Measurements from ENCODE around the gene LMTK3.

The LMTK3 gene

DNA sequence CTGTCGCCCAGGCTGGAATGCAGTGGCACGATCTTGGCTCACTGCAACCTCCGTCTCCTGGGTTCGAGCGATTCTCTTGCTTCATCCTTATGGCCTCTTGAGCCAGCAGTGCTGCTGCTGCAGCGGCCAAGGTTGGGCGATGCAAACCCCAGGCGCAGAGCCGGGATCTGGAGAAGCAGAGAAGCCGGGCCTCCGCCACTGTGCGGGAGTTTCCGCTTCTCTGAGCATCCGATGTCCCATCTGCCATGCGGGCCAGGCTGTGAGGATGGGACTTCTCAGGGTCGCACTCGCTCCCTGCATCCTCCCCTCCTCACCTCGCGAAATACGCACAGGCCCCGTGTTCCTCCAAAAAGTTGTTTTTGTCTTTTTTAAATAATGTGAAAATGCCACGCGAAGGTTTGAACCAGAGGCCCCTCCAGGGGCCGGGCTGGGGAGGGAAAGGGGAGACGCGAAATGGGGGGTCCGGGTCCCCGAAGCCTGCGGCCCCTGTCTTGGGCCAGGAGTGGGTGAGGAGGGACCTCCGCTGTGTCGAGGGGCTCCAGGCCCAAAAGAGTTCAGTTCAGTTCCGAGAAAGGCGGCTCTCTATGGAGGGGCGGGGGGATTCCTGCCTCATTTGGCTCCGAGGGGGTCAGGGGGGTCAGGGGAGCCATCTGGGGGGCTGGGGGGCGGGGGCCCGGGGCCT is 26.6 kb downstream of the LMTK3 start:
- no peak for DNase-seq

DNA sequence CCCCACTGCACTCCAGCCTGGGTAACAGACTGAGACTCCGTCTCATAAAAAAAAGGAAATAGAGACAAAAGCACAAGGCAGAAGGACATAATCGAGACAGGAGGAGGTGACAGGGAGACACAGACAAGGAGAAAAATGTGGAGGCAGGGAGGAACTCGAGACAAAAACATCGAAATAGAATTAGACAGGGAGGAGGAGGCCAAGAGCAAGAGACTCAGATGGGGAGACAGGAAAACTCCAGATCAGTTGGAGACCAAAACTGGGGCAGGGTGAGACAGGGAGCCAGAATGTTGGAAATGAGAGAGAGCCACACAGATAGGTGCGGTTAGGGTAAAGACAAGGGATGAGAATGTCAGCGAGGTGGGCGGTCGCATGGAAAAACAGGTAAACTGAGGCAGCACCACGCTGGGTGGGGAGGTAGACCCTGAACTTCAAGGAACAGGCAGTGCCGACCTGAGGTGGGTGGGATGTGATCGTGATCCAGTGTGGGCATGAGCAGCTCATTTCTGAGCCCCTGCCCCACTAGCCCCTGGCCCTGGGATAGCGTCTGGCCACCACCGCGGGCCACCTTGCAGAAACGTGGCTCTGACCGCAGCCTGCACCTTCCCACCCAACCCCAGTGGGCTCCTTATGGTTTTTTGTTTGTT is 27.3 kb downstream of the LMTK3 start:
- no peak for DNase-seq

DNA sequence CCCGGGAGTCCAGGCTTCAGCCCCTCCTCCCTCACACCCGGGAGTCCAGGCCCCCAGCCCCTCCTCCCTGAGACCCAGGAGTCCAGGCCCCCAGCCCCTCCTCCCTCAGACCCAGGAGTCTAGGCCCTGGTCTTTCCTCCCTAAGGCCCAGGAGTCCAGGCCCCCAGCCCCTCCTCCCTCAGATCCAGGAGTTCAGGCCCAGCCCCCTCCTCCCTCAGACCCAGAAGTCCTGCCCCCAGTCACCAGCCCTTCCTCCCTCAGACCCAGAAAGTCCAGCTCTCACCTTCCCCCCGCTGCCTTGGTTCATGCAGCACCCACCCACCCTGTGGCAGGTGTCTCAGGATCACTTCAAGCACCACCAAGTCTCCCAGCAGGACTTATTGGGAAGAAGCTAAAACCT is 28.3 kb downstream of the LMTK3 start:
- no peak for DNase-seq

DNA sequence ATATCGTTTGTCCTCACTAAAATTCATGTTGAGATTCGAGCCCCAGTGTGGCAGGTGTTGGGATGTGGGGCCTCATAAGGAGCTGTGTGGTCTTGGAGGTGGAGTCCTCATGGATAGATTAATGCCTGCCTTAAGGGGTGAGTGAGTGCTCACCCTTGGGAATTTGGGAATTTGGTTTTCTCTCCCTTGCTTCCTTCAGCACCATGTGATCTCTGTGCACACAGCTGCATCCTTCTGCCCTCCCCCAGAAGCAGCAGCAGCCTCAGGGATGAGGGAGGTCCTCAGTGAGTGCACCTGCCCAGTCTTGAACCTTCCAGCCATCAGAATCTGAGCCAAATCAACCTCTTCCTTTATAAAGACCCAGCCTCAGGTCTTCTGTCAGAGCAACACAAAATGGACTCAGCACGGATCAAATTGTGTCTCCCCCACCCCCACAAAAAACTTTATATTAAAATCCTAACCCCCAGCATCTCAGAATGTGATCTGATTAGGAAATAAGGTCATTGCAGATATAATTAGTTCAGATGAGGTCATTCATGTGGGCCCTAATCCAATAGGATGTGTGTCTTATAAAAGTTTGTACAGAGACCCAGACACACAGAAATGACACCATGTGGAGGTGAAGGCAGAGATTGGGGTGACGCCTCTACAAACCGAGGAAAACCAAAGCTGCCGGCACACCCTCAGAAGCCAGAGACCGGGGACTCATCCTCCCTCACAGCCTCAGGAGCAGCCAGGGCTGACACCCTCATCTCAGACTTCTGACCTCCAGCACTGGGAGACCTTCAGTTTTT is 29.6 kb downstream of the LMTK3 start:
- no peak for DNase-seq

DNA sequence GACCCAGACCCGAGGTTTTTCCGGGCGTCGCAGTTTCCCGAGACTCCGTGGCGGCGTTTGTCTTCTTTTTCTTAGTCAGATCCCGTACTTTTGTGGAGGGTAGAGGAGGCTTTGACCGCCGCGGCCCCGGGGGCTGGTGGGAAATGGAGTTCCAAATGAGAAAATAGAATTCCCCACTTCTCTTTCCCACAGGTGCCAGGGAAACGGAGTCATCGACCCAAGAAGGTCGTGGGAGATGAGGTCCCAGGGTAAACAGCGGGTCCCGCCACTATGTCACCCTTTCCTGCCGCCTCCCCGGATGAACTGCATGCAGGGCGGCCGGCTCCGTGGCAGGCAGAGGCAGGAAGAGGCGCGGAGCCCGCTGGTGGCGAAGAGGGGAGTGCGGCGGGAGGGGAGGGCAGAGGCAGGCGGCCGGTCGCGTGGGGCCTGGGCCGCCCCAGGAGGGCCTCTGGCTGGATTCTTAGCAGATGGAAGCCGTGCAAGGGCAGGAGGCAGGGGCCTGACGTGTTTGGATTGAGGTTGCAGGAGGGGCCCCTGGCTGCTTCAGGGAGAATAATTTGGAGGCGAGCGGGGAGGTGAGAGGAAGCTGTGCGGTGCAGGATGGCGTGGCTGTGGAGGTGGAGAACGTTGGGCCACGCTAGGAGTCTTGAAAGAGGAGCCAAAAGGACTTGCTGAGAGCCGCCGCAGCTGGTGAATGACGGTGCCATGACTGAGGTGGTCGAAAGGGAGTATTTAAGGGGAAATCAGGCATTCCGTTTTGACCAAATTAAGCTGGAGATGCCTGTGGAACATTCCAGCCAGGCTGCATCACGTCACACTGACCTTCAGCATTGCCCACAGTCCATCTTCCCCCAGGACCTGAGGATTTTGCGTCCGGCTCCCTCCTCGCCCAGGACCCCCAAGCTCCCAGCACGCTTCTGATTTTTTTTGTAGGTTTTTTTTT is 30.8 kb downstream of the LMTK3 start:
- DNase-seq = peak in 3 of 4 experiments; percentile 28 to 58 (median 41)

DNA sequence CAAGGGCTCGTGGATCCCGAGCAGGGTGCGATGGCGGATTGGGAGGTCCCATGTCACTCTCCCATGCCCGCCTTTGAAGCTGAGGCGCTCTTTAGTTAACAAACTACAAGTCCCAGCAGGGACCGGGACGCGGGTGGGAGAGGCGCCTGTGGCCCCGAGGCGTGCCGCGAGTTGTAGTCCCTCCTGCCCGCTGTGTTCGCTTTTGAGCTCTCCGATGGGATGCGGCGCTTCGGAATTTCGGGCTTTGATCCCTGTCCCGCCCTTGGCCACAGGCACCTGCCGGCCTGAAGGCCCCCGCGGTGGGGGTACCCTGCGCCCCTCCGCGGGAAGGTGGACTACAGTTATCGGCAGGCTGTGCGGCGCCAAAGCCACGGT is 31.5 kb downstream of the LMTK3 start:
- DNase-seq = peak in 1 of 4 experiments; percentile 10

DNA sequence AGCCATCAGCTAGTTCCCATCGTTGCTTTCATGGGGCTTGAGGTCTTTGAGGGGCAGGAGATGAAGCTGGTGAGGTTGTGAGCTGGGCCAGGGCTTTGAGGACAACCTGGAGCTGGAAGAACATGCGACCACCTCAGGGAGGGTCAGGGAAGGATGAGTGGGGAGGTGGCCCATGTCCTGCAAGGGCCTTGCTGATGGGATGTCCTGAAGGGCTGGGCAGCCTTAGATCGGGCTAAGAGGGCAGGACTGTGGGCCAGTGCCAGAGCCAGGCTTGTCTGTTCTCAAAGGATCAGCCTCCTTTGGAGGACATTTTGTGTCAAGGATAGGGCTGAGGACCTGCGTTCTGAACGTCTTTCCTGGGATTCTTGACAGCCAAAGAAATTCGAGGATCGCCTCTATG is 31.9 kb downstream of the LMTK3 start:
- DNase-seq = no peak

DNA sequence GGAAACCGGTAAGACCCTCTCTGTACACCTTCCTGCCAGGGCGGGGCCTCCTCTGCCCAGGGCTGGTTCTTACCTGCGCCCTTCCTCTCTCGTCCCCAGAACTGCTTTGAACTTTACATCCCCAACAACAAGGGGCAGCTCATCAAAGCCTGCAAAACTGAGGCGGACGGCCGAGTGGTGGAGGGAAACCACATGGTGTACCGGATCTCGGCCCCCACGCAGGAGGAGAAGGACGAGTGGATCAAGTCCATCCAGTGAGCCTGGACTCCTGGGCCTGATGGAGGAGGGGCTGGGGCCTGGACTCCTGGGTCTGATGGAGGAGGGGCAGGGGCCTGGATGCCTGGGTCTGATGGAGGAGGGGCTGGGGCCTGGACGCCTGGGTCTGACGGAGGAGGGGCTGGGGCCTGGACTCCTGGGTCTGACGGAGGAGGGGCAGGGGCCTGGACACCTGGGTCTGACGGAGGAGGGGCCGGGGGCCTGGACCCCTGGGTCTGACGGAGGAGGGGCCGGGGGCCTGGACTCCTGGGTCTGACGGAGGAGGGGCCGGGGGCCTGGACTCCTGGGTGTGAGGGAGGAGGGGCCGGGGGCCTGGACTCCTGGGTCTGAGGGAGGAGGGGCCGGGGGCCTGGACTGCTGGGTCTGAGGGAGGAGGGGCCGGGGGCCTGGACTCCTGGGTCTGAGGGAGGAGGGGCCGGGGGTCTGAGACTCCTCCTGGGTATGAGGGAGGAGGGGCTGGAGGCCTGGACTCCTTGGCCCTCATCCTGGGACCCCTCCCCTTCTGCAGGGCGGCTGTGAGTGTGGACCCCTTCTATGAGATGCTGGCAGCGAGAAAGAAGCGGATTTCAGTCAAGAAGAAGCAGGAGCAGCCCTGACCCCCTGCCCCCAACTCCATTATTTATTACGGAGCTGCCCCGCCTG is 33.0 kb downstream of the LMTK3 start:
- no peak for DNase-seq

DNA sequence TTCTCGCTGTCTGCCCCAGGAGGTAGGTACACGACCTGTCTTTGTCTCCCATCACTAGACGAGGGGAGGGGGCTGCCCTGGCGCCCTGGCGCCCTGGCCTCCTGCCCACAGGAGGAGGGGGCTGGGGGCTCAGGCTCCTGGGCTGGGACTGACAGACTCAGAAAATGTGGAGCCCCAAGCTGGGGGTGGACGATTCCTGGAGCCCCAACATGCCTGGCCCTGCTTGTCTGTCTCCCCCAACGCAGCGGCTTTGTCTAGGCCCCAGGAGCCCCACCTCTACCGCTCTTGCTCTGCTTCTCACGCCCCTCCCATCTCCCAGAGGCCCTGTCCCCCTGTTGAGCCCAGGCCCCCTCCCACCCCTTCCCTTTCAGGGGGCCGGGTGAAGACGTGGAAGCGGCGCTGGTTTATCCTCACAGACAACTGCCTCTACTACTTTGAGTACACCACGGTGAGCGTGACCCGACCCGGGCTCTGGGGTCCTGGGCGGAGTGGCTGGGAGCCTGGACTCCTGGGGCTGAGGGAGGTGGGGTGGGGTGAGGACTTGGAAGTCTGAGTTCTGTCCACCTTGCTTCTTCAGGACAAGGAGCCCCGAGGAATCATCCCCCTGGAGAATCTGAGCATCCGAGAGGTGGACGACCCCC is 33.8 kb downstream of the LMTK3 start:
- no peak for DNase-seq

DNA sequence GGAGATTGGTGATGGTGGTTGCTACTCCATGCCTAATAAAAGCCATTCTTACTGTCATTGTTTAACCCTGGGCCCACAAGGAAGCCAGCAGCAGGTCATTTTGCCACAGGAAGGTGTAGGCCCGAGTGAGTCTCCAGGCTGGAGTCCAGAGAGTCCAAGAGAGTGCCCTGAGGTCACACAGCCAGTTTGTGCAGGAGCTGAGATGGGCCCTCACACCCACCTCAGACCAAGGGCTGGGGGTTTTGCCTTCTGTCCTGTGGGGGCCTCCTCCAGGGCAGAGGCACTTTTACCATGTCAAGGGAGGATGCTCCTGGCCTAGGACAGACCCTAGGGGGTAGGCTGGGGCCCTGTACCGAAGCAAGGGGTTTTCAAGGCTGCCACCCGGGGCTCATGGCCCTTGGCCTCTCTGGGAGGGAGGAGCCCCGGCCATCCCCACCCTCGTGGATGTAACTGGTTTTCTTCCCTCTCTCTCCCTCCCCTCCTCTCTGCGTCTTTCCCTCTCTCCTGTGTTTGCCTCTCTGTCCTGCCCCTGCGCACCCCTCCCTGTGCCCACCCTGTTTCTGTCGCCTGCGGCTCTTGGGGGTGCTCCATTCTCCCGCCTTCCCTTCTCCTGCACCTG is 34.5 kb downstream of the LMTK3 start:
- no peak for DNase-seq

DNA sequence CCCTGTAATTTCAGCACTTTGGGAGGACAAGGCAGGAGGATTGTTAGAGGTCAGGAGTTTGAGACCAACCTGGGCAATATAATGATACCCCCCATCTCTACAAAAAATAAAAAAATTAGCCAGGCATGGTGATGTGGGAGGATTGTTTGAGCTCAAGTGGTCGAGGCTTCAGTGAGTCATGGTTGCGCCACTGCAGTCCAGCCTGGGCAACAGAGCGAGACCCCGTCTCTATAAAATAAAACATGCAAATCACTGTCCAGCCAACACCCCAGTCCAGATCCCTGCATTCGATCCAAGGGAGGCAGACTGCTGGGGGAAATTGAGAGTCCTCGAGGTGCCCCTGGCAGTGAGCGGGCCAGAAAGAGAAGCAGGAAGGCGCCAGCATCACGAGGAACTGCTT is 35.5 kb downstream of the LMTK3 start:
- DNase-seq = no peak

DNA sequence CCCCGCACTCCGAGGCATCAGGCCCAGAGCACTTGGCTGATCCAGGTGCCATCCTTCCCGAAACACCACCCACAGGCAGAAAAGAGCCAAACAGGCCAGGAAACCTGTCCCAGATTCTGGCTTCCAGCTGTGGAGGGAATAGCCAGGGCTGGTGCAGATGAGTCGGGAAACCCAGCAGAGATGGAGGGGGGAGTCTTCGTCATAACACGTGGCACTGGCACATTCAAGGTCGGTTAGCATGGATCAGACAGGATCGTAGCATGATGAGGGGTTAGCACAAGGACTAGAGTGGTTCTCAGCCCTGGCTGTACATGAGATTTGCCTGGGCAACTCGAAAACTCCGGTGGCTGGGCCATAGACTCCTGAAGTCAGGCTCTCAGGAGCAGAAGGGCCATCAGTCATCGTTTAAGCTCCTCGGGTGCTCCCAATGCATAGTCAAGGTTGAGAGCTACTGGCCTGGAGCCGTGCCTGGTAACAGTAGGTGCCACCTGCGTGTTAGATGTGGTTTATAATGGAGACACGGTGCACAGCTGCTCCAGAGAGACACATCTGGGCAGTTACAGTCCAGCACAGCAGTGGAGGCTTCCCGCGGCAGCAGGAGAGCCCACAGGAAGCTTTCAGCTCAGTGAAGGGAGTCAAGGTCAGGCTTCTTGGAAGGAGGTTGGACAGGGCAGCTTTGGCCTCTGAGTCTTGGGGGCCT is 36.1 kb downstream of the LMTK3 start:
- DNase-seq = no peak

DNA sequence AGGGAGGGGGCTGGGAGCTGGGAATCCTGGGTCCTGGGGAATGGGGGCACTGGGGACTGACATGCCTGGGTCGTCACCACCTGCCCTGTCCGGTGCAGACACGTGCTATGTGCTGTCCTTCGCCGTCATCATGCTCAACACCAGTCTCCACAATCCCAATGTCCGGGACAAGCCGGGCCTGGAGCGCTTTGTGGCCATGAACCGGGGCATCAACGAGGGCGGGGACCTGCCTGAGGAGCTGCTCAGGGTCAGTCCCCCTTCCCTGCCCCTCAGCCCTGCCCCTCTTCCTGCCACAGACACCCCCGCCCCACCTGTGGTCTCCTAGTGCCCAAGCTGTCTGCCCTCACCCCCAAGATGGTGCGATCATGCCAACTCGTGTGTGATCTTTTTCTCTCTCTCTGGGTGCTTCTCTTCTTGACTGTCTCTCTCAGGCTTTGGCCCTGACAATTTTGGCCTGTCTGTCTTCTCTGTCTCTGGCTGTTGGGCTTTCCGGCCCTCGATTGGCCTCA is 37.5 kb downstream of the LMTK3 start:
- no peak for DNase-seq

DNA sequence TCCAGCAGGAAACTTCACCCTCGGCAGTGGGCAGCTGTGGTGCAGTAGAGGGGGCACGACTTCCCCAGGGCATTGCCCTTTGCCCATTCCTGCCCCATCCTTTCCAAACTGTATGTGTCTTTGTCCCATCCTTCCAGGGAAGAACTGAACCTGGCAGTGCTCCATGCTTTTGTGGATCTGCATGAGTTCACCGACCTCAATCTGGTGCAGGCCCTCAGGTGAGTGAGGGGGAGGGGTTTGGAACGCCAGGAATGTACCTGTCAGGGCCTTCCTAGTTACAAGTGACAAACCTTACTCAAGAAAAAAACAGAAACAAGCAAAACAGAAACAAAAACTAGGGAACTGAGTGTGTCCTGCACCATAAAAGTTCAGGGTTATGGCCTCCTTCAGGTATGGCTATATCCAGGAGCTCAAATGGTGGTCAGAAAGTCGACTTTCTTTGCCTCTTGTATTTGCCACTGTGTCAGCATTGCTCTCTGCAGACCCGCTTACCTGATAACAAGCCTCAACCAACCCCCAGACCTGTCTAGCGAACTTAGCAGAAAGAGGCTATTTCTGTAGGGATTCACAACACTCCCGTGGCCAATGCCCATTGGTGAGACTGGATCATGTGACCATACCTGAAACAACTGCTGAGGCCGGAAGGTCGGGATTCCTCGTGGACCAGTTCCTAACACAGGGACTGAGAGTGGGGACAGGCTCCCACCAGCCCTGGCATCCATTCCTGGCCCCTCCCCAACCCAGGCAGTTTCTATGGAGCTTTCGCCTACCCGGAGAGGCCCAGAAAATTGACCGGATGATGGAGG is 38.3 kb downstream of the LMTK3 start:
- no peak for DNase-seq

DNA sequence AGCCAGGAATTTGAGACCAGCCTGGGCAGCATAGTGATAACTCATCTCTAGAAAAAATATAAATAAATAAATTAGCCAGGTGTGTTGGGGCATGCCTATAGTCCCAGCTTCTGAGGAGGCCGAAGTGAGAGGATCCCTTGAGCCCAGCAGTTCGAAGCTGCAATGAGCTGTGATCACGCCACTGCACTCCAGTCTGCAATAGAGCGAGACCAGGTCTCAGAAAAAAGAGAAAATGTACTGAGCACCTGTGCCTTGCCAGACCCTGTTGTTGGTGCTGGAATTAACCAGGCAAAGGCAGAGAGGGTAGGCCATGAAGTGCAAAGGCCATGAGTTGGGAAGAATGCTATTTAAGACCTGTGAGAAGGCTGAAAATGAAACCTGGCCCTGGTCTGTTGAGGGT is 39.8 kb downstream of the LMTK3 start:
- no peak for DNase-seq

DNA sequence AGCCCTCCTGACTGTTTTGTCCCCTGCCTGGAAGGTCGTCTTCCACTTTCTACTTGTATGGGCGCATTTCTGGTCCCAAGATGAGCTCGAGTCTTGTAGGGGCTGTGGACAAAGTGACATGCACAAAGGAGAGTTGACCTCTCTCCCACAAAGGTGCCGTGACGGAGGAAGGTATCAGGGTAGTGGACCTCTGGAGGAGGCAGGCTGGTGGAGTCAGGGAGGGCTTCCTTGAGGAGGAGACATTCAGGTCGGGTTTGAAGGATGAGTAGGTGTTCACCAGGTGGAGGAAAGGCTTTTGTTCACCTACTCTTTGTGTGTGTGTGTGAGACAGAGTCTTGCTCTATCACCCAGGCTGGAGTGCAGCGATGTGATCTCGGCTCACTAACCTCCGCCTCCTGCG is 40.8 kb downstream of the LMTK3 start:
- no peak for DNase-seq

DNA sequence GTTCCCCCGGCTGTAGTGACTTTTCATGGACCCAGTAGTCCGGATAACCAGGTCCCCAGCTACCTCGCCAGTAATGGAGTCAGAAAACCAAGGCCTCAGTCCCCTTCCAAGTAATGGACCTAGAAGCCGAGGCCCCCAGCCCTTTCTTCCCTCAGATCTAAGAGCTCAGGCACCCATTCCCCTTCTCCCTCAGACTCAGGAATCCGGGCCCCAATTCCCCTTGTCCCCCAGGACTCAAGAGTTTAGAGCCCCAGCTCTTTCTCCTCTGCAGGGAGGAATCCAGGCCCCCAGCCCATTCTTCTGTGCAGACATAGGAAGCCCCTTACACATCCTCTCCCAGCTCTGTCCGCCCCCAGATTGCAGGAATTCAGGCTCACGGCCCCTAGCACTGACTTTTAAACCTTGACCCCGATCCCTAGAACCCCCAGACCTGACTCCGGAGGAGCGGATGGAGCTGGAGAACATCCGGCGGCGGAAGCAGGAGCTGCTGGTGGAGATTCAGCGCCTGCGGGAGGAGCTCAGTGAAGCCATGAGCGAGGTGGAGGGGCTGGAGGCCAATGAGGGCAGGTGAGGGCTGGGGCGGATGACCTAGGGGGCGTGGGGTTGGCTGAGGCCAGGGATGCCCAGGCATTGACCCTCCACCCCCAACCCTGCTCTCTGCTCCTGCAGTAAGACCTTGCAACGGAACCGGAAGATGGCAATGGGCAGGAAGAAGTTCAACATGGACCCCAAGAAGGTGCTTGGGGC is 41.5 kb downstream of the LMTK3 start:
- no peak for DNase-seq

DNA sequence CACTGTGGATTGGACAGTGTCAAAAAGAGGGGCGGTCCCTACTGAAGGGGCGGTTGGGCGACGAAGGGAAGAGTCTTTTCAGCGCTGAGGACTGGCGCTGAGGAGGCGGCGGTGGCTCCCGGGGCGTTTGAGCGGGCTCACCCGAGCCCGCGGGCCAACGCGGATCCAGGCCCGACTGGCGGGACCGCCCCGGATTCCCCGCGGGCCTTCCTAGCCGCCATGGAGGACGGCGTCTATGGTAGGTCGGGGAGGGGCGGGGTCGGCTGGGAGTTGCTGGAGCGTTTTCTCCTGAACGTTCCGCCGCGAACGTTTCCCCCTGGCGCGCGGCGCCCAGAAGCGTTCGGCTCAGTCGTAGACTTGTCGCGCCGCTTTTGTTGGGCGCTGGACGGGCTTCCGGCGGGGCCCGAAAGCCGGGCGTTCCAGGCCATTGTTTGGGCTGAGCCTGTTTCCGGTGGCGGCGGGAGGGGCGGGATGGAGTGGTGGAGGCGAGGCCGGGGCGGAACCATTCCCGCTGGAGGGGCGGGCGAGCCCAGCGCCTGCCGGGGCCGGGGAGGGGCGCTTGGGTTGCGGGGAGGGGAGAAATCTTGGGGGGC is 42.2 kb downstream of the LMTK3 start, which contains the start of gene CYTH2:
Gene CYTH2 (plus strand): TSS at position 81 of the 593 bp plus-strand sequence. CDS start 139 bp downstream, at position 220.
- peak in 3 of 4 experiments; percentile 45 to 68 (median 59) for DNase-seq
